ENCODE results near the gene TMEM214.

Gene TMEM214

DNA sequence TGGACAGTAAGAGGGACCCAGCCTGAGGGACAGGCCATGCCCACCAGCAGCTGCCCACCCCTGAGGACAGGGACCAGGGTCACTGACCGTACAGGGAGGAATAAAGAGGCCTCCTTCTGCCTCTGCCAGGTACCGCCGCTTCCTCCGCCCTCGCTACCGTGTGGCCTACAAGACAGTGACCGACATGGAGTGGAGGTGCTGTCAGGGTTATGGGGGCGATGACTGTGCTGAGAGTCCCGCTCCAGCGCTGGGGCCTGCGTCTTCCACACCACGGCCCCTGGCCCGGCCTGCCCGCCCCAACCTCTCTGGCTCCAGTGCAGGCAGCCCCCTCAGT, 47.8 kb downstream of the TMEM214 start:
- no peaks in the 10 kb centered on the region for H3K9me2 ChIP-seq (ENCODE audit: low read depth, low read length)
- H3K9ac ChIP-seq (ENCODE audit: low read length) = no peak overlapping the region
- no peaks in the 10 kb centered on the region for H3K9me3 ChIP-seq (ENCODE audit: low read length)
- no peak overlapping the region for H3K4me2 ChIP-seq (ENCODE audit: low read length)
- H3K36me3 ChIP-seq (ENCODE audit: insufficient read depth, low read length) = no peaks in the 10 kb centered on the region
- H4K20me1 ChIP-seq (ENCODE audit: insufficient read depth, low read length) = no peaks in the 10 kb centered on the region
- H3F3A ChIP-seq (ENCODE audit: insufficient read depth, low read length) = no peaks in the 10 kb centered on the region
- no peaks in the 10 kb centered on the region for H3K79me2 ChIP-seq (ENCODE audit: insufficient read depth, low read length)
- no peak overlapping the region for H2AFZ ChIP-seq (ENCODE audit: low read length)
- H3K4me1 ChIP-seq (ENCODE audit: insufficient read depth, low read length, severe bottlenecking) = peaks cover 19% of the 10 kb centered on the region
- TF ChIP-seq, protein P1, sequence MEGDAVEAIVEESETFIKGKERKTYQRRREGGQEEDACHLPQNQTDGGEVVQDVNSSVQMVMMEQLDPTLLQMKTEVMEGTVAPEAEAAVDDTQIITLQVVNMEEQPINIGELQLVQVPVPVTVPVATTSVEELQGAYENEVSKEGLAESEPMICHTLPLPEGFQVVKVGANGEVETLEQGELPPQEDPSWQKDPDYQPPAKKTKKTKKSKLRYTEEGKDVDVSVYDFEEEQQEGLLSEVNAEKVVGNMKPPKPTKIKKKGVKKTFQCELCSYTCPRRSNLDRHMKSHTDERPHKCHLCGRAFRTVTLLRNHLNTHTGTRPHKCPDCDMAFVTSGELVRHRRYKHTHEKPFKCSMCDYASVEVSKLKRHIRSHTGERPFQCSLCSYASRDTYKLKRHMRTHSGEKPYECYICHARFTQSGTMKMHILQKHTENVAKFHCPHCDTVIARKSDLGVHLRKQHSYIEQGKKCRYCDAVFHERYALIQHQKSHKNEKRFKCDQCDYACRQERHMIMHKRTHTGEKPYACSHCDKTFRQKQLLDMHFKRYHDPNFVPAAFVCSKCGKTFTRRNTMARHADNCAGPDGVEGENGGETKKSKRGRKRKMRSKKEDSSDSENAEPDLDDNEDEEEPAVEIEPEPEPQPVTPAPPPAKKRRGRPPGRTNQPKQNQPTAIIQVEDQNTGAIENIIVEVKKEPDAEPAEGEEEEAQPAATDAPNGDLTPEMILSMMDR (IDR thresholded peaks at IDR 0.05; ENCODE audit: low read length) = no peak
- TF ChIP-seq EZH2 (IDR thresholded peaks at IDR 0.05; ENCODE audit: borderline replicate concordance, low read length) = no peak
- H3K4me3 ChIP-seq (ENCODE audit: low read depth, low read length, poor library complexity, severe bottlenecking) = no peak overlapping the region
- peaks cover 11% of the 10 kb centered on the region; the same call in 1 of the 2 replicates for H3K27me3 ChIP-seq (ENCODE audit: insufficient read depth, low read length)
- H3K27ac ChIP-seq (ENCODE audit: low read depth, low read length, poor library complexity, severe bottlenecking) = no peak overlapping the region

DNA sequence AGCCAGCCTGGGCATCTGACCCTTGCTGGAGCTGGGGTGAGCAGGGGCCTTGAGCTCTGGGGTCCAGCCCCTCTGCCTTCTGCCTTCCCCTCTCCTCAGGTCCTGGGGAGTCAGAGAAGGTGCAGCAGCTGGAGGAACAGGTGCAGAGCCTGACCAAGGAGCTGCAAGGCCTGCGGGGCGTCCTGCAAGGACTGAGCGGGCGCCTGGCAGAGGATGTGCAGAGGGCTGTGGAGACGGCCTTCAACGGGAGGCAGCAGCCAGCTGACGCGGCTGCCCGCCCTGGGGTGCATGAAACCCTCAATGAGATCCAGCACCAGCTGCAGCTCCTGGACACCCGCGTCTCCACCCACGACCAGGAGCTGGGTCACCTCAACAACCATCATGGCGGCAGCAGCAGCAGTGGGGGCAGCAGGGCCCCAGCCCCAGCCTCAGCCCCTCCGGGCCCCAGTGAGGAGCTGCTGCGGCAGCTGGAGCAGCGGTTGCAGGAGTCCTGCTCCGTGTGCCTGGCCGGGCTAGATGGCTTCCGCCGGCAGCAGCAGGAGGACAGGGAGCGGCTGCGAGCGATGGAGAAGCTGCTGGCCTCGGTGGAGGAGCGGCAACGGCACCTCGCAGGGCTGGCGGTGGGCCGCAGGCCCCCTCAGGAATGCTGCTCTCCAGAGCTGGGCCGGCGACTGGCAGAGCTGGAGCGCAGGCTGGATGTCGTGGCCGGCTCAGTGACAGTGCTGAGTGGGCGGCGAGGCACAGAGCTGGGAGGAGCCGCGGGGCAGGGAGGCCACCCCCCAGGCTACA, 49.4 kb downstream of the TMEM214 start:
- no peaks in the 10 kb centered on the region for H3K36me3 ChIP-seq (ENCODE audit: insufficient read depth, low read length)
- H3K4me1 ChIP-seq (ENCODE audit: insufficient read depth, low read length, severe bottlenecking) = peaks cover 29% of the 10 kb centered on the region
- no peaks in the 10 kb centered on the region for H3K79me2 ChIP-seq (ENCODE audit: insufficient read depth, low read length)
- no peaks in the 10 kb centered on the region for H3F3A ChIP-seq (ENCODE audit: insufficient read depth, low read length)
- peak overlapping the region; percentile 18 for H3K27ac ChIP-seq (ENCODE audit: low read depth, low read length, poor library complexity, severe bottlenecking)
- peak overlapping the region; percentile 26; the same call in 1 of the 2 replicates for H3K9ac ChIP-seq (ENCODE audit: low read length)
- no peak for TF ChIP-seq EZH2 (IDR thresholded peaks at IDR 0.05; ENCODE audit: borderline replicate concordance, low read length)
- TF ChIP-seq, protein P1 (IDR thresholded peaks at IDR 0.05; ENCODE audit: low read length) = no peak
- H3K4me2 ChIP-seq (ENCODE audit: low read length) = peak overlapping the region; percentile 58
- H3K9me3 ChIP-seq (ENCODE audit: low read length) = no peaks in the 10 kb centered on the region
- peaks cover 11% of the 10 kb centered on the region; the same call in 1 of the 2 replicates for H3K27me3 ChIP-seq (ENCODE audit: insufficient read depth, low read length)
- no peak overlapping the region for H2AFZ ChIP-seq (ENCODE audit: low read length)
- H3K9me2 ChIP-seq (ENCODE audit: low read depth, low read length) = no peaks in the 10 kb centered on the region
- no peaks in the 10 kb centered on the region for H4K20me1 ChIP-seq (ENCODE audit: insufficient read depth, low read length)
- no peak overlapping the region for H3K4me3 ChIP-seq (ENCODE audit: low read depth, low read length, poor library complexity, severe bottlenecking)

DNA sequence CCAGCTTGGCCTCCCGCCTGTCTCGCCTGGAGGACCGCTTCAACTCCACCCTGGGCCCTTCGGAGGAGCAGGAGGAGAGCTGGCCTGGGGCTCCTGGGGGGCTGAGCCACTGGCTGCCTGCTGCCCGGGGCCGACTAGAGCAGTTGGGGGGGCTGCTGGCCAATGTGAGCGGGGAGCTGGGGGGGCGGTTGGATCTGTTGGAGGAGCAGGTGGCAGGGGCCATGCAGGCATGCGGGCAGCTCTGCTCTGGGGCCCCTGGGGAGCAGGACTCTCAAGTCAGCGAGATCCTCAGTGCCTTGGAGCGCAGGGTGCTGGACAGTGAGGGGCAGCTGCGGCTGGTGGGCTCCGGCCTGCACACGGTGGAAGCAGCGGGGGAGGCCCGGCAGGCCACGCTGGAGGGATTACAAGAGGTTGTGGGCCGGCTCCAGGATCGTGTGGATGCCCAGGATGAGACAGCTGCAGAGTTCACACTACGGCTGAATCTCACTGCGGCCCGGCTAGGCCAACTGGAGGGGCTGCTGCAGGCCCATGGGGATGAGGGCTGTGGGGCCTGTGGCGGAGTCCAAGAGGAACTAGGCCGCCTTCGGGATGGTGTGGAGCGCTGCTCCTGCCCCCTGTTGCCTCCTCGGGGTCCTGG, 50.1 kb downstream of the TMEM214 start:
- TF ChIP-seq, protein P1 (IDR thresholded peaks at IDR 0.05; ENCODE audit: low read length) = no peak
- TF ChIP-seq EZH2 (IDR thresholded peaks at IDR 0.05; ENCODE audit: borderline replicate concordance, low read length) = no peak
- Histone ChIP-seq H3K9me2 (ENCODE audit: low read depth, low read length) (no peaks in the 10 kb centered on the region), H3K36me3 (ENCODE audit: insufficient read depth, low read length) (no peaks in the 10 kb centered on the region), H3K27ac (ENCODE audit: low read depth, low read length, poor library complexity, severe bottlenecking) (no peak overlapping the region), H4K20me1 (ENCODE audit: insufficient read depth, low read length) (no peaks in the 10 kb centered on the region), H3K9ac (ENCODE audit: low read length) (no peak overlapping the region), H3F3A (ENCODE audit: insufficient read depth, low read length) (no peaks in the 10 kb centered on the region), H3K9me3 (ENCODE audit: low read length) (no peaks in the 10 kb centered on the region), H3K79me2 (ENCODE audit: insufficient read depth, low read length) (no peaks in the 10 kb centered on the region), H3K4me3 (ENCODE audit: low read depth, low read length, poor library complexity, severe bottlenecking) (no peak overlapping the region), H3K4me2 (ENCODE audit: low read length) (no peak overlapping the region), H3K27me3 (ENCODE audit: insufficient read depth, low read length) (peaks cover 11% of the 10 kb centered on the region; the same call in 1 of the 2 replicates), H2AFZ (ENCODE audit: low read length) (no peak overlapping the region), H3K4me1 (ENCODE audit: insufficient read depth, low read length, severe bottlenecking) (peaks cover 26% of the 10 kb centered on the region)

Measured in OCI-LY1 (cell line).